ENCODE results near the gene EDEM1.

- TF ChIP-seq CTCF (IDR thresholded peaks at IDR 0.05; ENCODE audit: insufficient read depth, low read depth, low read length) (no peak), EZH2 (IDR thresholded peaks at IDR 0.05; ENCODE audit: insufficient read depth, low read length) (no peak)
These were observed 2.3 kb upstream of the EDEM1 start for GRCh38 chr3:5185093-5185673.
